Aorta (tissue), 5 donors: ENCODE results near the gene C19orf81. TPM values are rescaled to one million over a fixed set of nuclear protein-coding genes. Genes with fewer than 3 reads are reported as not detected.

Experiments used
- ATAC-seq: fragments of 200-7000 bp; cut with Tn5 transposase; one replicate; pipeline ENCODE4 v1.9.1; 2022; ENCODE audit warnings: moderate library complexity; ENCODE audit not compliant: low FRiP score
- DNase-seq, 2 donors: peaks; one replicate each; pipeline ENCODE4 v3.0.0-alpha.2; 2020
- H3K27ac ChIP-seq, 2 donors: one replicate each; pipeline ENCODE4 v1.5.1; 2013; ENCODE audit warnings: low read length in 2 of 2, mild to moderate bottlenecking in 2 of 2, moderate library complexity in 2 of 2, control low read depth in 1 of 2, inconsistent platforms in 1 of 2, low read depth in 1 of 2
- H3K27me3 ChIP-seq, 2 donors: one replicate each; pipeline ENCODE4 v1.6.1; 2013; ENCODE audit warnings: control low read depth in 1 of 2, low read length in 1 of 2, mild to moderate bottlenecking in 1 of 2, moderate library complexity in 1 of 2; ENCODE audit not compliant: insufficient read depth in 2 of 2, control insufficient read depth in 1 of 2
- H3K36me3 ChIP-seq, 2 donors: one replicate each; pipeline ENCODE4 v1.6.1; 2013; ENCODE audit warnings: control low read depth in 1 of 2, low read length in 1 of 2, mild to moderate bottlenecking in 1 of 2; ENCODE audit not compliant: insufficient read depth in 2 of 2, control insufficient read depth in 1 of 2
- H3K4me1 ChIP-seq, 2 donors: one replicate each; pipeline ENCODE4 v1.6.1; 2013; ENCODE audit warnings: low read length in 2 of 2, control low read depth in 1 of 2, mild to moderate bottlenecking in 1 of 2, moderate library complexity in 1 of 2; ENCODE audit not compliant: insufficient read depth in 2 of 2, control insufficient read depth in 1 of 2
- H3K4me3 ChIP-seq, 2 donors: one replicate each; pipeline ENCODE4 v1.5.1; 2013; ENCODE audit warnings: low read length in 2 of 2, control low read depth in 1 of 2, mild to moderate bottlenecking in 1 of 2
- H3K9me3 ChIP-seq: one replicate; pipeline ENCODE4 v1.6.1; 2013; ENCODE audit warnings: mild to moderate bottlenecking, low read length; ENCODE audit not compliant: control insufficient read depth
- WGBS, 2 donors: extraction: QIAGEN DNeasy Blood & Tissue Kit; methylation state at CpG; one replicate each; pipeline ENCODE4 v1.1.7; 2013; 5-methylcytosine and 5-hydroxymethylcytosine counted together
- intact Hi-C, 2 donors: fragments of 100-400 bp; cut with DNase I; formaldehyde crosslinking; loops; one replicate each; pipeline versions ENCODE4 v1.14.2 to v1.15.0; 2022
- polyA plus RNA-seq, 2 donors: library from polyadenylated mRNA; stranded (reverse); fragments of 200-250 nt; gene quantifications; one replicate each; pipeline ENCODE4 v1.2.3, GENCODE V29; 2013
- total RNA-seq, 2 donors: library from RNA; stranded (reverse); fragmentation: NEBNext Ultra II Directional; extraction: Animal tissue kit (Norgen Biotek cat#: 25700); gene quantifications; one replicate each; pipeline ENCODE4 v1.2.1, GENCODE V29; 2021
- donor health status: healthy with polysubstance abuse.
- donor health status: Bipolar disorder and iron deficiency.
- donor health status: DM: no; HTN: no; CAD: no.
- donor health status: DM: no; HTN: no; CAD: no.
- donor health status: DM: yes; HTN: yes; CAD: no.

C19orf81 gene
- total and polyA plus RNA-seq, 4 donors = not detected

- intact Hi-C loops = no loop called here
- Histone ChIP-seq H3K4me1 (no peaks in the 10 kb centered on the region), H3K27me3 (no peaks in the 10 kb centered on the region), H3K36me3 (no peaks in the 10 kb centered on the region), H3K27ac (no peak overlapping the region), H3K9me3 (peaks cover 9% of the 10 kb centered on the region), H3K4me3 (no peak overlapping the region)
- WGBS, 2 donors = 89% methylated on average over 6 of the region's 6 CpGs
- ATAC-seq (no peak), DNase-seq (no peak)
These were observed 3.5 kb downstream of the C19orf81 start for GRCh38 chr19:50652722-50653121.

GRCh38 chr19:50654882-50655281, 5.6 kb downstream of the C19orf81 start:
- Histone ChIP-seq H3K4me1 (no peaks in the 10 kb centered on the region), H3K4me3 (no peak overlapping the region), H3K27me3 (no peaks in the 10 kb centered on the region), H3K9me3 (peaks cover 9% of the 10 kb centered on the region), H3K27ac (no peak overlapping the region), H3K36me3 (no peaks in the 10 kb centered on the region)
- DNase-seq (no peak), ATAC-seq (no peak)
- intact Hi-C loops = no loop called here

- H3K4me1 ChIP-seq = no peaks in the 10 kb centered on the region
- WGBS, 2 donors = 53 to 54% methylated on average over 6 of the region's 6 CpGs
- no peak for ATAC-seq
- H3K9me3 ChIP-seq = peaks cover 9% of the 10 kb centered on the region
- no peak for DNase-seq
- no peak overlapping the region for H3K27ac ChIP-seq
- H3K4me3 ChIP-seq = no peak overlapping the region
- intact Hi-C loops = no loop called here
- no peaks in the 10 kb centered on the region for H3K36me3 ChIP-seq
- no peaks in the 10 kb centered on the region for H3K27me3 ChIP-seq
These were observed 8.0 kb downstream of the C19orf81 start for GRCh38 chr19:50657222-50657669.

- no peaks in the 10 kb centered on the region for H3K27me3 ChIP-seq
- no peaks in the 10 kb centered on the region for H3K4me1 ChIP-seq
- ATAC-seq (peak; percentile 89), DNase-seq (peak; percentile 92)
- intact Hi-C loops = no loop called here
- no peak overlapping the region for H3K27ac ChIP-seq
- H3K36me3 ChIP-seq = no peaks in the 10 kb centered on the region
- H3K4me3 ChIP-seq = no peak overlapping the region
- peaks cover 9% of the 10 kb centered on the region for H3K9me3 ChIP-seq
- 2 to 3% methylated on average over 38 of the region's 38 CpGs for WGBS, 2 donors
These were observed 8.6 kb downstream of the C19orf81 start for GRCh38 chr19:50657712-50658440.

- Histone ChIP-seq H3K27ac (no peak overlapping the region), H3K4me3 (no peak overlapping the region), H3K36me3 (no peaks in the 10 kb centered on the region), H3K4me1 (no peaks in the 10 kb centered on the region), H3K27me3 (no peaks in the 10 kb centered on the region), H3K9me3 (peaks cover 9% of the 10 kb centered on the region)
- ATAC-seq (peak; percentile 59), DNase-seq (peak; percentile 65 to 82)
- WGBS, 2 donors = 1 to 2% methylated on average over 50 to 67 of the region's 67 CpGs
- intact Hi-C loops = no loop called here
These were observed 9.4 kb downstream of the C19orf81 start for GRCh38 chr19:50658441-50659317.

GRCh38 chr19:50659318-50660087, 10.3 kb downstream of the C19orf81 start:
- Histone ChIP-seq H3K27me3 (no peaks in the 10 kb centered on the region), H3K9me3 (peaks cover 9% of the 10 kb centered on the region), H3K36me3 (no peaks in the 10 kb centered on the region), H3K4me1 (no peaks in the 10 kb centered on the region), H3K4me3 (no peak overlapping the region), H3K27ac (no peak overlapping the region)
- intact Hi-C loops = no loop called here
- 2 to 3% methylated on average over 15 to 36 of the region's 37 CpGs for WGBS, 2 donors
- no peak for DNase-seq
- ATAC-seq = no peak

GRCh38 chr19:50660088-50660366, 10.8 kb downstream of the C19orf81 start:
- whole genome bisulfite sequencing, 2 donors = 24 to 28% methylated on average over 5 to 6 of the region's 6 CpGs

GRCh38 chr19:50661023-50661422, 11.8 kb downstream of the C19orf81 start:
- no peak overlapping the region for H3K4me3 ChIP-seq
- intact Hi-C loops = no loop called here
- H3K4me1 ChIP-seq = no peaks in the 10 kb centered on the region
- 73 to 74% methylated on average over 10 of the region's 10 CpGs for WGBS, 2 donors
- peaks cover under 1% of the 10 kb centered on the region for H3K9me3 ChIP-seq
- ATAC-seq (no peak), DNase-seq (no peak)
- H3K27ac ChIP-seq = no peak overlapping the region
- no peaks in the 10 kb centered on the region for H3K36me3 ChIP-seq
- H3K27me3 ChIP-seq = no peaks in the 10 kb centered on the region

More at GRCh38 chr19:50660088-50660366, 10.8 kb downstream of the C19orf81 start:
- Histone ChIP-seq H3K27me3 (no peaks in the 10 kb centered on the region), H3K4me3 (no peak overlapping the region), H3K36me3 (no peaks in the 10 kb centered on the region), H3K4me1 (no peaks in the 10 kb centered on the region), H3K9me3 (peaks cover 7% of the 10 kb centered on the region), H3K27ac (no peak overlapping the region)
- DNase-seq (no peak), ATAC-seq (no peak)
- intact Hi-C loops = no loop called here
